Activated CD4-positive, alpha-beta T cell treated with anti-CD3 and anti-CD28 coated beads for 36 hours (primary cell): ENCODE results near the gene CCS. TPM values are rescaled to one million over a fixed set of nuclear protein-coding genes. Genes with fewer than 3 reads are reported as not detected.
"Not testable (repeated sequence)": the region's sequence is repeated elsewhere in the genome, so short reads cannot be mapped to it uniquely, and the experiment has no call there.

Experiments
- ATAC-seq: fragments of 200-7000 bp; cut with Tn5 transposase; one replicate; pipeline ENCODE4 v1.10.0; 2021; ENCODE audit warnings: mild to moderate bottlenecking, moderate library complexity
- CTCF ChIA-PET: fragments of 350-600 bp; sonication (Branson Sonifier 250); formaldehyde crosslinking; loops from one replicate; lab custom pipeline; 2021; ENCODE audit warnings: antibody characterized with exemption; lab: Charles Lee
- POLR2A ChIA-PET: fragments of 350-600 bp; sonication (Branson Sonifier 250); formaldehyde crosslinking; loops from one replicate; lab custom pipeline; 2021; ENCODE audit warnings: antibody characterized with exemption, inconsistent platforms; lab: Charles Lee
- DNase-seq: peaks from one replicate; pipeline ENCODE4 v3.0.0-alpha.2; 2020
- H3K27ac Mint-ChIP-seq: one replicate; pipeline ENCODE4 v1.8.0; 2021; ENCODE audit warnings: mixed read lengths
- H3K27me3 Mint-ChIP-seq: one replicate; pipeline ENCODE4 v1.8.0; 2021; ENCODE audit warnings: mixed read lengths
- H3K36me3 Mint-ChIP-seq: one replicate; pipeline ENCODE4 v1.8.0; 2021; ENCODE audit warnings: low read depth, mixed read lengths
- H3K4me1 Mint-ChIP-seq: one replicate; pipeline ENCODE4 v1.8.0; 2021; ENCODE audit warnings: mixed read lengths
- H3K4me3 Mint-ChIP-seq: one replicate; pipeline ENCODE4 v1.8.0; 2021; ENCODE audit warnings: mild to moderate bottlenecking, moderate library complexity, mixed read lengths
- H3K9me3 Mint-ChIP-seq: one replicate; pipeline ENCODE4 v1.8.0; 2021; ENCODE audit warnings: low read depth, mixed read lengths
- intact Hi-C, 2 experiments: fragments of 100-400 bp; cut with DNase I in 1 of 2; cut with micrococcal nuclease in 1 of 2; formaldehyde crosslinking; loops; one replicate each; pipeline versions ENCODE4 v1.14.2 to v1.15.1; 2022 to 2024; cut with DNase I, micrococcal nuclease
- total RNA-seq, 2 experiments: library from RNA; stranded (reverse); gene quantifications; one replicate each; pipeline ENCODE4 v1.2.3, GENCODE V29; 2021

CCS gene
- total RNA-seq, 2 experiments from 2014 or later: 16.3 to 24.0 TPM

DNA sequence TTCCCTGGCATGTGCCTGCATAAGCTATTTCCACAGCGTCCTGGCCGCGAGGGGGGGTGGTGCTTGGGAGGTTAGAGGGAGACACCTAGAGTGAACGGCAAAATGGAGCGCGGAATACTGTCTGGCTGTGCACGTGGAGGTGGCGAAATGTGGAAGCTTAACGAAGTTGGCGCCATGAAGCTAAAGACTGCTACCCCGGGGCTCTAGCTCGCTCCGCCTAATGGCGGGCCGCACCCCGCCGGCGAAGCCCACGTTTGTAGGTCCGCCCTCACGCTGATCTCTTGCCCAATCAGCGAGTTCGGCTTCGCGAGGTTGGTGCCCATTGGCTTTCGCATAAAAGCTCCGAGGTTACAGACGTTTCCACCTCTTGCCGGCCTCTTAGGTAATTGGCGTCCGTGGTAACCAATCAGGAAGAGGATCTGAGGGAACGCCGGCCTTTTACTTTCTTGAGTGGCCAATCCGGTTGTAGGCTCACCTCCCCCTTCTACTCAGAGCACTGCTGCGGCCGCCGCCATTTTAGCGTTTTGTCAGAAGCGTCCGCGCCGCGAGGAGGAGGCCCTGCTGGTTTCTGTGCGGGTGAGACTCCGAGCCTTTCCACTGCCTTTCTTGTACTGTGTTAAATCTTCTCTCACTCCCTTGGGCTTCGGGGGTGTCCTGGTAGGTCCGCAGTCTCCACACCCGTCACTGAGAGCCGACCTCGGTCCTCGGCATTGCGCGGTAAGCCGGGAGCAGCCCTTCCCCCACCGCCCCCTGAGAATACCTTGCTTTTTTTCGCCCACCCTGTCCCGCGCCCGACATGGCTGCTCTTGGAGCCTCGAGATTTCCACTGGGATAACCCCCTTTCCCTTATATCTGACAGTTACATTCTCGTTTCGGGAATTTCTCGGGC lies 45.4 kb downstream of the CCS start, which contains the start of gene RBM4:
Gene RBM4, plus strand, starts transcription at position 527 of the 889 bp plus-strand sequence. CDS start 1,009 bp downstream, outside the sequence.
- peak; percentile 95 for ATAC-seq
- peaks cover 65% of the 10 kb centered on the region for H3K4me1 Mint-ChIP-seq
- CTCF ChIA-PET: interaction anchor here (0.7 to 3.3 kb wide), 17 partner anchors 8 to 220 kb away, joined by 3 to 32 read pairs (median 4); partner anchors contain the start of genes ACTN3, RBM14 and RBM4B
- intact Hi-C loops: loop anchor here (1.0 to 10.0 kb wide), 16 partner anchors 19 to 846 kb away; partner anchors contain the start of genes CCDC87 (in 2 of the 2), CCS (in 2 of the 2), ACTN3 (in 1 of the 2) and AIP (in 1 of the 2)
- H3K4me3 Mint-ChIP-seq: peak within 1 kb of the TSS; percentile 89
- DNase-seq: peak; percentile 97
- H3K27ac Mint-ChIP-seq: peak within 1 kb of the TSS; percentile 97
- H3K36me3 Mint-ChIP-seq: peaks cover 73% of the 10 kb centered on the region
- POLR2A ChIA-PET: interaction anchor here (0.6 to 4.2 kb wide), 18 partner anchors 9 to 1067 kb away, joined by 3 to 98 read pairs (median 4); partner anchors contain the start of genes CCDC87, CCS, DPP3 and RBM14
- no peaks in the 10 kb centered on the region for H3K9me3 Mint-ChIP-seq
- H3K27me3 Mint-ChIP-seq: no peaks in the 10 kb centered on the region

DNA sequence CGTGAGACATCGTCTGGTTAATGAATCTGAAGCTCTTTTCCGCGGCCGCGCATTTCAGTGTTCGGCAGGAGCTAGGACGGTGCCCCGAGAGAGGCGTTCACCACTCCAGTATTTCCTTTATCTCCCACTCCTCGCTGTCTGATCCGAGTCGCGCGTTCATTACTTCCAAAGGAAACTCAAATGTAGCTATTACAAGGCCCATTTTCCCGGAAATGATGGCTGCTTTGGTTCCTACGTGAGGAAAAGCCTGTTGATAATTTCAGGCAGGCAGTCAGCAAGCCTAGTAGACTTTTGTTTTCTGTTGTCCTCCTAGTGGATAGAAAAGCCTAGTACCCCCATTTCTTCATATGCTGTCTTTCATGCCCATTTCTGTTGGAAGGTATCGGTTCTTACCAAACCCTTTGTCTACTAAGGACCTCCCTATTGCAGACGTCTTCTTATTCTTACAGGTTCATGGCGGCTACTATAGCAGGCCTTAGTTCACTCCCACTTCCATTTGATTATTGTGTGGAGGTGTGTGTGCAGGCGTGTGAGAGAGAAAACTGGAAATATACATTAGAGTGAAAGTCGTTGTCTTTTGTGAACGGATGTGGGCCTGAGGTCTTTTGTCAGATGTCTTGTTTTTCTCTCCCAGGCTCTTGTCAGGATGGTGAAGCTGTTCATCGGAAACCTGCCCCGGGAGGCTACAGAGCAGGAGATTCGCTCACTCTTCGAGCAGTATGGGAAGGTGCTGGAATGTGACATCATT lies 46.3 kb downstream of the CCS start:
- H3K9me3 Mint-ChIP-seq: no peaks in the 10 kb centered on the region
- H3K4me3 Mint-ChIP-seq: peak overlapping the region; percentile 89
- DNase-seq (peak; percentile 27), ATAC-seq (peak; percentile 4)
- no peaks in the 10 kb centered on the region for H3K27me3 Mint-ChIP-seq
- peaks cover 72% of the 10 kb centered on the region for H3K4me1 Mint-ChIP-seq
- peak overlapping the region; percentile 97 for H3K27ac Mint-ChIP-seq
- intact Hi-C loops: loop anchor here (2.0 to 10.0 kb wide), 4 partner anchors 46 to 846 kb away; partner anchors contain the start of genes AIP (in 1 of the 2), CCDC87 (in 1 of the 2), CCS (in 1 of the 2) and KDM2A (in 1 of the 2)
- POLR2A ChIA-PET: interaction anchor here (0.6 to 4.2 kb wide), 10 partner anchors 8 to 1068 kb away, joined by 3 to 98 read pairs (median 8); partner anchors contain the start of genes CCDC87, CCS, RBM14 and RBM4B
- H3K36me3 Mint-ChIP-seq: peaks cover 78% of the 10 kb centered on the region
- CTCF ChIA-PET: interaction anchor here (0.7 to 3.3 kb wide), 9 partner anchors 9 to 104 kb away, joined by 3 to 32 read pairs (median 5); partner anchors contain the start of genes RBM14 and RBM4B

DNA sequence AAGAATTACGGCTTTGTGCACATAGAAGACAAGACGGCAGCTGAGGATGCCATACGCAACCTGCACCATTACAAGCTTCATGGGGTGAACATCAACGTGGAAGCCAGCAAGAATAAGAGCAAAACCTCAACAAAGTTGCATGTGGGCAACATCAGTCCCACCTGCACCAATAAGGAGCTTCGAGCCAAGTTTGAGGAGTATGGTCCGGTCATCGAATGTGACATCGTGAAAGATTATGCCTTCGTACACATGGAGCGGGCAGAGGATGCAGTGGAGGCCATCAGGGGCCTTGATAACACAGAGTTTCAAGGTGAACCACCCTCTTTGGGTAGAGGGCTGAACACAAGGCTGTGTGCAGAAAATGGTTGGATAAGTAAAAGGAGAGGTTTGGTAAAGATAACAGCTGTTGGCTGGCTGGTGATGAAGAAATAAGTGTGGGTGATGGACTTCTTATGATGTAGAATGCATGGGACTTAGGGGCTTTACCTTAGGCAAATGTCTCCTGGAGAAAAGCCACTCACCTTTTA lies 46.9 kb downstream of the CCS start:
- Mint-ChIP-seq H3K4me1 (peaks cover 74% of the 10 kb centered on the region), H3K36me3 (peaks cover 79% of the 10 kb centered on the region), H3K4me3 (peak overlapping the region; percentile 89), H3K27ac (peak overlapping the region; percentile 97)
- ChIA-PET CTCF (interaction anchor here (1.1 to 3.0 kb wide), 3 partner anchors 9 to 38 kb away, joined by 3 to 19 read pairs (median 6); partner anchors contain the start of gene RBM4B), POLR2A (interaction anchor here (0.6 to 4.2 kb wide), 3 partner anchors 15 to 139 kb away, joined by 3 to 98 read pairs (median 3); no protein-coding TSS in a partner anchor)
- H3K27me3 Mint-ChIP-seq, DNase-seq, H3K9me3 Mint-ChIP-seq, ATAC-seq: not testable (repeated sequence)
- intact Hi-C loops: loop anchor here (2.0 to 10.0 kb wide), 4 partner anchors 47 to 845 kb away; partner anchors contain the start of genes AIP (in 1 of the 2), CCDC87 (in 1 of the 2), CCS (in 1 of the 2) and KDM2A (in 1 of the 2)

DNA sequence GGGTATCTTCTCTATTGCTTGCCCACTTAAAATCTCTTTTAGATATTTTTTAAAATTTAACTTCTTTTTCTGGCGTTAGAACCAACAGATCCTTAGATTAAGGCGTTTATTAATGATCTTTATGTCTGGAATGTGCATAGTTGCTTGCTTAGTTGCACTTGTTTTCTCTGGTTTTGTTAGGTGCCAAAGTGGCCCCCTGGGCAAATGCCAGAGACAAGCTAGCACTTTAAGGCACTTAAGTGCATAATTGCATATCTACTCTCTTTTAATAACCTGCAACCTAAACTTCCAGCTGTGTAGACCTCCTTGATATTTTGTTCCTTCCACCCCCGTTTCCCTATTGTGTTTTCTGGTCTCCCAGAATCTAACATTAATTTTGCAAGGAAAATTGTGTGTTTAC lies 48.8 kb downstream of the CCS start:
- POLR2A ChIA-PET: interaction anchor here (0.7 to 1.0 kb wide), 2 partner anchors 33 to 628 kb away, joined by 3 to 6 read pairs; no protein-coding TSS in a partner anchor
- H3K27ac Mint-ChIP-seq: peak overlapping the region; percentile 80

DNA sequence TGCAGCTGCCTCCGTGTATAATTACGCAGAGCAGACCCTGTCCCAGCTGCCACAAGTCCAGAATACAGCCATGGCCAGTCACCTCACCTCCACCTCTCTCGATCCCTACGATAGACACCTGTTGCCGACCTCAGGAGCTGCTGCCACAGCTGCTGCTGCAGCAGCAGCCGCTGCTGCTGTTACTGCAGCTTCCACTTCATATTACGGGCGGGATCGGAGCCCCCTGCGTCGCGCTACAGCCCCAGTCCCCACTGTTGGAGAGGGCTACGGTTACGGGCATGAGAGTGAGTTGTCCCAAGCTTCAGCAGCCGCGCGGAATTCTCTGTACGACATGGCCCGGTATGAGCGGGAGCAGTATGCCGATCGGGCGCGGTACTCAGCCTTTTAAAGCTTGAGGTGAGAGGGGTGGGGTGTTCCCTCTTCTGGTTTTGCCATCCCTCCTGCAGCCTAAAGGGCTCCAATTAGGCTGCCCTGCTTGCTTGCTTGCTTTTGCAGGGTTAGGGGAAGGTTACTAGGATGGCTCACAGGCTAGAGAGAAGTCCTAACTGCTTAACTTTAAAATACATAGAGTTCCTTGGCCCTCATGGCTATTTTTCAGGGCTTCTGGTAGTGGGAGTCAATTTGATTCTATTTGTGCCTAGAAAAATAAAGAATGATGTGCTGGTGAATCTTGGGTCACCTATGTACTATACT lies 50.9 kb downstream of the CCS start:
- Mint-ChIP-seq H3K4me1 (peaks cover 87% of the 10 kb centered on the region), H3K27me3 (no peaks in the 10 kb centered on the region), H3K4me3 (peak overlapping the region; percentile 89), H3K36me3 (peaks cover 96% of the 10 kb centered on the region), H3K9me3 (no peaks in the 10 kb centered on the region), H3K27ac (no peak overlapping the region)
- intact Hi-C loops: no loop called here
- no peak for DNase-seq
- POLR2A ChIA-PET: interaction anchor here (0.5 to 1.0 kb wide), 4 partner anchors 15 to 320 kb away, joined by 3 to 4 read pairs (median 3); partner anchors contain the start of gene RBM4B
- CTCF ChIA-PET: interaction anchor here (0.7 to 1.3 kb wide), 3 partner anchors 10 to 132 kb away, joined by 3 read pairs; no protein-coding TSS in a partner anchor
- ATAC-seq: no peak

More for the DNA sequence above, 48.8 kb downstream of the CCS start:
- intact Hi-C loops: no loop called here
- peak overlapping the region; percentile 89 for H3K4me3 Mint-ChIP-seq
- H3K9me3 Mint-ChIP-seq: no peaks in the 10 kb centered on the region
- no peaks in the 10 kb centered on the region for H3K27me3 Mint-ChIP-seq
- CTCF ChIA-PET: interaction anchor here (0.9 to 1.6 kb wide), 2 partner anchors 24 to 36 kb away, joined by 3 to 5 read pairs; partner anchors contain the start of gene RBM4B
- H3K36me3 Mint-ChIP-seq: peaks cover 94% of the 10 kb centered on the region
- DNase-seq (no peak), ATAC-seq (no peak)
- peaks cover 87% of the 10 kb centered on the region for H3K4me1 Mint-ChIP-seq

DNA sequence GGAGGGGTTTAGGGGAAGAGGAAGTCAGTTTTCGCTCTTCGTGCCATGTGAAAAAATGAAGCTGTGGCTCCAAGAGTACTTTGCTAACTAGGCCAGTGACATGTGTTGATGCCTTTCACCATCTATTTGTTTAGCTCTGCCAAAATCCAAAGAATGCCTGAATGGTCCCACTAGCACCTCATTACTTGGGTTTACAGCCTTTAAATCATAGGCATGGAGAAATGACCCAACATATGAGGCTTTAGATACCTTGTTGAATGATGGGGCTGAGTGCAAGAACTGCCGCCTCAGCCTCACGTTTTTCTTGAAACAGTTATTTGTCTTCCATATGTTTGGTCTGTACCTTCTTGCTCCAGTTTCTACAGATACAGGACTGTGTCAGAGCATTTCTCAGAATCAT lies 53.8 kb downstream of the CCS start:
- H3K4me1 Mint-ChIP-seq: peaks cover 75% of the 10 kb centered on the region

DNA sequence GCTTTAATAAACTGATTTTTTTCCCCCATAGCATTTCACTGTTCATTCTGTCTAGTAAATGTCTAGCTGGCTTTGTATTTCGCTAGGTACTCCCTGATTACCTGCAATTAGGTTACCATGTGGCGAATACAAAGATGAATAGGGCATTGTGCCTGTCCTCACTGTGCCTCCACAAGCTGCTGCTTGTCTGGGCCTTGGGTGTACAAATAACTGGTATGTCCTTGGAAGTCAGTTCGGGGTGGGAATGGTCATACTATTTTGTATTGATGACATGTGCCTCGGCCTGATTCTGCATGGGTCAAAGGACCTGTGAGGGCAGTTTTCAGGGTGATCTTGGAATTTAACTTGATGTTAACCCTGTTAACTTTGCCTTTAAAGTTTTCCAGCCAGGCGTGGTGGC lies 56.9 kb downstream of the CCS start:
- intact Hi-C loops: no loop called here
- Mint-ChIP-seq H3K27ac (no peak overlapping the region), H3K4me3 (no peak overlapping the region), H3K36me3 (peaks cover 69% of the 10 kb centered on the region), H3K27me3 (no peaks in the 10 kb centered on the region), H3K9me3 (no peaks in the 10 kb centered on the region), H3K4me1 (peaks cover 59% of the 10 kb centered on the region)
- ChIA-PET POLR2A (interaction anchor here (1.0 to 1.7 kb wide), 3 partner anchors 11 to 27 kb away, joined by 4 to 9 read pairs (median 7); partner anchors contain the start of genes RBM4 and RBM4B), CTCF (interaction anchor here (0.6 to 1.0 kb wide), 4 partner anchors 12 to 639 kb away, joined by 3 to 4 read pairs (median 4); partner anchors contain the start of genes ANKRD13D and RBM4)
- no peak for DNase-seq
- ATAC-seq: no peak

More for the DNA sequence above, 53.8 kb downstream of the CCS start:
- H3K9me3 Mint-ChIP-seq: no peaks in the 10 kb centered on the region
- peak overlapping the region; percentile 62 for H3K27ac Mint-ChIP-seq
- intact Hi-C loops: no loop called here
- H3K4me3 Mint-ChIP-seq: no peak overlapping the region
- POLR2A ChIA-PET: interaction anchor here (0.6 to 2.4 kb wide), 3 partner anchors 8 to 118 kb away, joined by 7 to 8 read pairs (median 8); partner anchors contain the start of gene RBM4
- CTCF ChIA-PET: interaction anchor here (0.7 to 3.5 kb wide), 4 partner anchors 9 to 581 kb away, joined by 3 to 21 read pairs (median 6); partner anchors contain the start of genes RBM4 and RBM4B
- no peak for DNase-seq
- peaks cover 88% of the 10 kb centered on the region for H3K36me3 Mint-ChIP-seq
- ATAC-seq: no peak
- no peaks in the 10 kb centered on the region for H3K27me3 Mint-ChIP-seq

DNA sequence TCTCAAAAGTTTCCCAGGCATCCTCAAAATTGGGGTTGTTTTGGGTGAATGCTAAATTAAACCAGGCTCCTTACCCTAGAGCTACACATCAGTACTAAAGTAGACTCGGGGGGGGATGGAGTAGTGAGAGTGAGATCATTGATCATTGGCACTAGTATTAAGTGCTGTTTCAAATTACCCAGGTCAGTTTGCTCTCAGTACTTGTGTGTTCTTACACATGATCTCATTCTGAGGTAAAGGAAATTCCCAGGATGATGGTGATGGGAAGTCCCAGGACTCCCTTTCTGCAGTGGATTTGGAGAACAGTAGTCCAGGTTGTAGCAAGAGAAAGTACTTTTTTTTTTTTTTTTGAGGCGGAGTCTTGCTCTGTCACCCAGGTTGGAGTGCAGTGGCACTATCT lies 58.0 kb downstream of the CCS start:
- H3K9me3 Mint-ChIP-seq: no peaks in the 10 kb centered on the region
- no peak for DNase-seq
- peaks cover 50% of the 10 kb centered on the region for H3K4me1 Mint-ChIP-seq
- H3K4me3 Mint-ChIP-seq: no peak overlapping the region
- H3K27me3 Mint-ChIP-seq: no peaks in the 10 kb centered on the region
- peak; percentile 40 for ATAC-seq
- intact Hi-C loops: no loop called here
- ChIA-PET POLR2A (no interaction called here), CTCF (interaction anchor here (1.0 kb wide), 1 partner anchor 58 kb away, joined by 4 read pairs; the partner anchor contains the start of genes CCDC87 and CCS)
- H3K27ac Mint-ChIP-seq: no peak overlapping the region
- H3K36me3 Mint-ChIP-seq: peaks cover 64% of the 10 kb centered on the region

DNA sequence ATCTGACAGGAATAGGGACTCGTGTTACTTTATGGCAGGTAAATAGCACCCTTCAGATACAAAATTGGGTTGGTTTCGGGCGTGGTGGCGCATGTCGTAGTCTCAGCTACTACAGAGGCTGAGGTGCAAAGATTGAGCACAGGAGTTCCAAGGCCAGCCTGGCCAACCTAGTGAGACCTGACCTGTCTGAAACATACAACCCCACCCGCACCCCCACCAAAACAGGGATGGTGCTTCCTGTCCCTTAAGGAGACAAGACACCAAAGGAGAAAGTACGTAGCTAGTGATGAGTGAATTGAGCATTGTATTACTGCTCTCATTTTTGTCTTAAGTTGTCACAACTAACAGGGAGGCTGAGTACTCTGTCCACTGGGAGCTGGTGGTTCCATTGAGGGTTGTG lies 59.7 kb downstream of the CCS start:
- H3K4me3 Mint-ChIP-seq: no peak overlapping the region
- no peak for ATAC-seq
- no peak for DNase-seq
- peak overlapping the region; percentile 29 for H3K27ac Mint-ChIP-seq
- intact Hi-C loops: no loop called here
- no peaks in the 10 kb centered on the region for H3K27me3 Mint-ChIP-seq
- no peaks in the 10 kb centered on the region for H3K9me3 Mint-ChIP-seq
- POLR2A ChIA-PET: interaction anchor here (0.6 kb wide), 1 partner anchor 40 kb away, joined by 3 read pairs; no protein-coding TSS in a partner anchor
- H3K36me3 Mint-ChIP-seq: peaks cover 50% of the 10 kb centered on the region
- H3K4me1 Mint-ChIP-seq: peaks cover 33% of the 10 kb centered on the region
- CTCF ChIA-PET: interaction anchor here (0.7 to 1.3 kb wide), 4 partner anchors 12 to 74 kb away, joined by 3 to 5 read pairs (median 4); no protein-coding TSS in a partner anchor
